SU-DHL-6 (cell line): ENCODE results near the gene PTCRA.

Experiments used
- H2AFZ ChIP-seq: fragments of 200-600 bp; sonication (generic); 2 replicates; pipeline ENCODE4 v1.6.1; 2014; ENCODE audit warnings: low read depth, mild to moderate bottlenecking, moderate library complexity, mixed read lengths, antibody characterized with exemption, low read length; ENCODE audit not compliant: severe bottlenecking
- H3F3A ChIP-seq: fragments of 200-600 bp; shearing (Covaris generic); 2 replicates; pipeline ENCODE4 v1.6.0; 2016; ENCODE audit warnings: antibody characterized with exemption, mild to moderate bottlenecking; ENCODE audit not compliant: insufficient read depth
- H3K27ac ChIP-seq: fragments of 200-600 bp; sonication (generic); 2 replicates; pipeline ENCODE4 v1.5.1; 2016; ENCODE audit warnings: low read depth, mild to moderate bottlenecking, low read length, moderate library complexity, mixed read lengths
- H3K27me3 ChIP-seq: fragments of 200-600 bp; sonication (generic), shearing (Covaris generic); 2 replicates; pipeline ENCODE4 v1.6.0; 2014; ENCODE audit warnings: mild to moderate bottlenecking, low read length
- H3K36me3 ChIP-seq: fragments of 200-600 bp; sonication (generic); 2 replicates; pipeline ENCODE4 v1.6.1; 2014; ENCODE audit warnings: mild to moderate bottlenecking, low read length, mixed read lengths
- H3K4me2 ChIP-seq: fragments of 300-600, 200-600 bp; shearing (Covaris generic), sonication (generic); 2 replicates; pipeline ENCODE4 v1.6.0; 2014; ENCODE audit warnings: low read length, low read depth, mild to moderate bottlenecking; ENCODE audit not compliant: poor library complexity, severe bottlenecking
- H3K4me3 ChIP-seq: fragments of 200-600 bp; sonication (generic); 2 replicates; pipeline ENCODE4 v1.5.1; 2014; ENCODE audit warnings: antibody characterized with exemption, low read length, mild to moderate bottlenecking, mixed read lengths; ENCODE audit not compliant: insufficient read depth, poor library complexity, severe bottlenecking
- H3K79me2 ChIP-seq: fragments of 200-600 bp; sonication (generic); 2 replicates; pipeline ENCODE4 v1.6.1; 2014; ENCODE audit warnings: mild to moderate bottlenecking, low read length, moderate library complexity; ENCODE audit not compliant: insufficient read depth
- H3K9ac ChIP-seq: fragments of 200-600 bp; sonication (generic); 2 replicates; pipeline ENCODE4 v1.7.0; 2014; ENCODE audit warnings: mild to moderate bottlenecking, low read length
- H3K9me2 ChIP-seq: fragments of 200-600 bp; sonication (generic); replicated peaks from 2 replicates; pipeline ENCODE4 v1.6.1; 2014; ENCODE audit warnings: low read length; ENCODE audit not compliant: insufficient read depth
- H3K9me3 ChIP-seq: fragments of 200-600 bp; sonication (generic); 2 replicates; pipeline ENCODE4 v1.6.1; 2014; ENCODE audit warnings: low read length, mixed read lengths; ENCODE audit not compliant: insufficient read depth
- H4K20me1 ChIP-seq: fragments of 200-600 bp; sonication (generic); 2 replicates; pipeline ENCODE4 v1.6.1; 2014; ENCODE audit warnings: low read depth, mild to moderate bottlenecking, antibody characterized with exemption, low read length, moderate library complexity, mixed read lengths
- CTCF ChIP-seq: fragments of 200-600 bp; sonication (generic); IDR thresholded peaks from one replicate; pipeline ENCODE4 v1.5.1; 2017; ENCODE audit warnings: antibody characterized with exemption, mild to moderate bottlenecking, low read length, moderate library complexity; ENCODE audit not compliant: insufficient read depth, poor library complexity, severe bottlenecking
- EZH2phosphoT487 ChIP-seq: fragments of 200-600 bp; sonication (generic), shearing (Covaris generic); conservative IDR thresholded peaks from 2 replicates; pipeline ENCODE4 v1.6.1; 2018; ENCODE audit warnings: mild to moderate bottlenecking, antibody characterized with exemption, low read length, moderate library complexity, mixed read lengths

The PTCRA gene

GRCh38 chr6:42936398-42936797, 20.5 kb downstream of the PTCRA start:
- TF ChIP-seq EZH2phosphoT487, result no peak
- Histone ChIP-seq H3K27me3 (no peaks in the 10 kb centered on the region), H3K9me2 (no peaks in the 10 kb centered on the region), H3K79me2 (peaks cover 45% of the 10 kb centered on the region), H3K36me3 (peaks cover 9% of the 10 kb centered on the region; the same call in 1 of the 2 replicates), H3K4me3 (no peak overlapping the region), H3K27ac (no peak overlapping the region), H3K4me2 (no peak overlapping the region), H3K9me3 (no peaks in the 10 kb centered on the region), H3F3A (no peaks in the 10 kb centered on the region), H2AFZ (no peak overlapping the region), H4K20me1 (no peaks in the 10 kb centered on the region; the same call in 1 of the 2 replicates), H3K9ac (no peak overlapping the region)

- no peaks in the 10 kb centered on the region for H3K9me3 ChIP-seq
- TF ChIP-seq EZH2phosphoT487 (no peak), CTCF (no peak)
- H3K27me3 ChIP-seq, result no peaks in the 10 kb centered on the region
- peaks cover 5% of the 10 kb centered on the region; the same call in 1 of the 2 replicates for H3K36me3 ChIP-seq
- H4K20me1 ChIP-seq, result no peaks in the 10 kb centered on the region; the same call in 1 of the 2 replicates
- H3K9ac ChIP-seq, result no peak overlapping the region
- H3K4me3 ChIP-seq, result no peak overlapping the region
- no peaks in the 10 kb centered on the region for H3K9me2 ChIP-seq
- H3F3A ChIP-seq, result no peaks in the 10 kb centered on the region; the same call in 1 of the 2 replicates
- peaks cover 31% of the 10 kb centered on the region for H3K79me2 ChIP-seq
- no peak overlapping the region for H3K27ac ChIP-seq
- no peak overlapping the region for H2AFZ ChIP-seq
- no peak overlapping the region for H3K4me2 ChIP-seq
These were observed 21.9 kb downstream of the PTCRA start for GRCh38 chr6:42937548-42938427.

- Histone ChIP-seq H3F3A (peaks cover 5% of the 10 kb centered on the region; the same call in 1 of the 2 replicates), H4K20me1 (no peaks in the 10 kb centered on the region; the same call in 1 of the 2 replicates), H3K27ac (no peak overlapping the region)
These were observed 22.6 kb downstream of the PTCRA start for GRCh38 chr6:42938428-42938796.

More at GRCh38 chr6:42938428-42938796, 22.6 kb downstream of the PTCRA start:
- Histone ChIP-seq H3K9ac (no peak overlapping the region), H3K9me3 (no peaks in the 10 kb centered on the region), H2AFZ (no peak overlapping the region), H3K36me3 (peaks cover 5% of the 10 kb centered on the region; the same call in 1 of the 2 replicates), H3K9me2 (no peaks in the 10 kb centered on the region), H3K27me3 (no peaks in the 10 kb centered on the region), H3K4me3 (no peak overlapping the region), H3K4me2 (no peak overlapping the region), H3K79me2 (peaks cover 24% of the 10 kb centered on the region)
- TF ChIP-seq EZH2phosphoT487, result no peak
- TF ChIP-seq CTCF, result no peak
